ENCODE measurements around the gene POU6F2. TPM values are rescaled to one million over a fixed set of nuclear protein-coding genes. Genes with fewer than 3 reads are reported as not detected.

The POU6F2 gene
- total RNA-seq, 1 donor from 2014 or later: 0.78 TPM

- H3K27me3 ChIP-seq: no peaks in the 10 kb centered on the region
- no peak overlapping the region for H3K4me3 ChIP-seq
- TF ChIP-seq CTCF (IDR thresholded peaks at IDR 0.05): no peak
- no peaks in the 10 kb centered on the region for H3K9me3 ChIP-seq
- no peaks in the 10 kb centered on the region for H3K4me1 ChIP-seq
- intact Hi-C loops (cut with DNase I): no loop called here
- no peak for DNase-seq
- H3K27ac ChIP-seq: no peak overlapping the region
- no peaks in the 10 kb centered on the region for H3K36me3 ChIP-seq
- no peak for ATAC-seq
These were observed 240.1 kb downstream of the POU6F2 start for GRCh38 chr7:39217783-39218182.

- Histone ChIP-seq H3K4me3 (no peak overlapping the region), H3K27me3 (no peaks in the 10 kb centered on the region), H3K36me3 (no peaks in the 10 kb centered on the region), H3K4me1 (no peaks in the 10 kb centered on the region), H3K27ac (no peak overlapping the region), H3K9me3 (no peaks in the 10 kb centered on the region)
- ATAC-seq (no peak), DNase-seq (no peak)
- intact Hi-C loops (cut with DNase I): no loop called here
- TF ChIP-seq CTCF (IDR thresholded peaks at IDR 0.05): no peak
These were observed 242.2 kb downstream of the POU6F2 start for GRCh38 chr7:39219869-39220268.

DNA sequence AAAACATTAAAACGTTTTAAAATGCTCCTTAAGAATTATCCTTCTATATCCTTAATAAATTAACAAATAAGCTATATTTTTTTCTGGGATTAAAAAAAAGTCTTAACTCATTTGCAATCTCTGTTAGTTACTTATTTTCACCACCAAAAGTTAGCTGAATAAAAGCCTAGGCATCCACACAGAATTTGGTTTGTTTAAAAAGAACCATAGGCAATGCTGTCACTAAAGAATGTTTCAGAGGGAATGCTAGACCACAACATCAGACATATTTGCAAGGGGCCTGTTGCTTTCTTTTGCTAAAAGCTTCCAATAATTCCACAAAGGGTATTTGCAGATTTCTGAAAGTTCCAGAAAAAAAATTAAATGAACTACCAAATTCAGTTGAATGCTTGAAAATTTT, 244.2 kb downstream of the POU6F2 start:
- Histone ChIP-seq H3K9me3 (no peaks in the 10 kb centered on the region), H3K36me3 (no peaks in the 10 kb centered on the region), H3K27me3 (no peaks in the 10 kb centered on the region), H3K4me3 (no peak overlapping the region), H3K27ac (no peak overlapping the region), H3K4me1 (no peaks in the 10 kb centered on the region)
- intact Hi-C loops (cut with DNase I): no loop called here
- TF ChIP-seq CTCF (IDR thresholded peaks at IDR 0.05): no peak
- DNase-seq (no peak), ATAC-seq (no peak)

DNA sequence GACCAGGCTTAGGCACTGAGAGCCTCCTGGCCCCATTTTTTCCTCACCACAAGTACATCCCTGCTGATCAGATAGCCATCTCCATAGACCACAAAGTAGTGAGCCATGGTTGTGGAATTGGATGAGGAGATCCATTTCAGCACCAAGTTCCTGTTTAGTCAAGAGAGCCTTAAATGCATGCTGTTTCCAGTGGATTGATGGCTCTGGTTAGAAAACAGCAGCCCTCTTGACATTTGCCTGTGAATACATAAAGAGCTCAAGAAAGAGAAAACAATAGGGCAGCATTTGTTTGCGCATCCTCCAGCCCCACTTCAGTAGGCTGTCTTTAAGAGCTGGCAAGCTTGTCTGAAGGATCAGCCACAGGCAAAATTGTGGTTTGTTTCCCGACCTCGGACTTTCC, 251.2 kb downstream of the POU6F2 start:
- intact Hi-C loops (cut with DNase I): no loop called here
- H3K36me3 ChIP-seq: no peaks in the 10 kb centered on the region

GRCh38 chr7:39233851-39234529, 256.3 kb downstream of the POU6F2 start:
- no peak for DNase-seq
- Histone ChIP-seq H3K4me3 (no peak overlapping the region), H3K9me3 (no peaks in the 10 kb centered on the region), H3K36me3 (no peaks in the 10 kb centered on the region), H3K27ac (no peak overlapping the region), H3K4me1 (no peaks in the 10 kb centered on the region), H3K27me3 (no peaks in the 10 kb centered on the region)
- intact Hi-C loops (cut with DNase I): no loop called here
- no peak for ATAC-seq
- no peak for TF ChIP-seq CTCF (IDR thresholded peaks at IDR 0.05)

More for the DNA sequence above, 251.2 kb downstream of the POU6F2 start:
- no peak for TF ChIP-seq CTCF (IDR thresholded peaks at IDR 0.05)
- H3K4me3 ChIP-seq: no peak overlapping the region
- H3K27ac ChIP-seq: no peak overlapping the region
- ATAC-seq (no peak), DNase-seq (no peak)
- H3K9me3 ChIP-seq: no peaks in the 10 kb centered on the region
- H3K27me3 ChIP-seq: no peaks in the 10 kb centered on the region
- no peaks in the 10 kb centered on the region for H3K4me1 ChIP-seq

Measured in upper lobe of right lung (tissue), 1 donor.